SKM-1 (cell line): ENCODE measurements around the gene SAXO1.
"Not testable (repeated sequence)": the region's sequence is repeated elsewhere in the genome, so short reads cannot be mapped to it uniquely, and the experiment has no call there.

Source experiments
- DNase-seq: peaks from one replicate; lab custom pipeline; 2025; ENCODE audit not compliant: unreplicated experiment; lab: John Stamatoyannopoulos, UW

SAXO1 gene

GRCh38 chr9:19033015-19033414 is at the start of gene SAXO1:
Gene SAXO1 (minus strand): TSS chr9:19033209. CDS start chr9:19032908, 301 bp downstream.
- no peak for DNase-seq

- no peak for DNase-seq
Observed at GRCh38 chr9:19074836-19075235, 41.8 kb upstream of the SAXO1 start.

- DNase-seq = no peak
Observed at GRCh38 chr9:19074229-19074628, 41.2 kb upstream of the SAXO1 start.

GRCh38 chr9:19057033-19057432 is 24.0 kb upstream of the SAXO1 start:
- no peak for DNase-seq

- DNase-seq = no peak
Observed at GRCh38 chr9:19050637-19051591, 17.9 kb upstream of the SAXO1 start.

- DNase-seq = no peak
Observed at GRCh38 chr9:19049917-19050636, 17.1 kb upstream of the SAXO1 start.

GRCh38 chr9:19048966-19049916 is 16.2 kb upstream of the SAXO1 start, which contains the start of gene RRAGA:
Gene RRAGA (plus strand): TSS chr9:19049427. CDS start chr9:19049660, 233 bp downstream.
- DNase-seq = peak; percentile 81

GRCh38 chr9:19036611-19037010 is 3.6 kb upstream of the SAXO1 start:
- no peak for DNase-seq

- no peak for DNase-seq
Observed at GRCh38 chr9:19032406-19032805, 603 bp downstream of the SAXO1 start.

GRCh38 chr9:19030899-19031298 is 2.1 kb downstream of the SAXO1 start:
- no peak for DNase-seq

- peak; percentile 52 for DNase-seq
Observed at GRCh38 chr9:19028835-19029451, 4.1 kb downstream of the SAXO1 start.

GRCh38 chr9:19027825-19028224 is 5.2 kb downstream of the SAXO1 start:
- no peak for DNase-seq

- no peak for DNase-seq
Observed at GRCh38 chr9:19026375-19026774, 6.6 kb downstream of the SAXO1 start.

GRCh38 chr9:19023078-19023477 is 9.9 kb downstream of the SAXO1 start:
- no peak for DNase-seq

GRCh38 chr9:19022206-19022605 is 10.8 kb downstream of the SAXO1 start:
- DNase-seq = no peak

GRCh38 chr9:19021649-19022048 is 11.4 kb downstream of the SAXO1 start:
- DNase-seq = not testable (repeated sequence)

GRCh38 chr9:19020886-19021455 is 12.0 kb downstream of the SAXO1 start:
- DNase-seq = no peak

- DNase-seq = no peak
Observed at GRCh38 chr9:19018201-19018600, 14.8 kb downstream of the SAXO1 start.

GRCh38 chr9:19009391-19009965 is 23.5 kb downstream of the SAXO1 start:
- no peak for DNase-seq

- no peak for DNase-seq
Observed at GRCh38 chr9:19000133-19000532, 32.9 kb downstream of the SAXO1 start.
